HEK293T (cell line): Measurements from ENCODE around the gene TNKS2.

Experiments
- ARNT ChIP-seq: fragments of 450-650 bp; IDR thresholded peaks from 2 replicates; pipeline ENCODE4 v1.6.1; 2017; ENCODE audit warnings: mild to moderate bottlenecking
- BHLHE40 ChIP-seq: fragments of 450-650 bp; IDR thresholded peaks from 2 replicates; pipeline ENCODE4 v1.6.1; 2016; ENCODE audit warnings: mild to moderate bottlenecking, moderate library complexity, borderline replicate concordance
- CTBP1 ChIP-seq: fragments of 450-650 bp; IDR thresholded peaks from 2 replicates; pipeline ENCODE4 v1.6.1; 2016; ENCODE audit warnings: borderline replicate concordance
- ELF4 ChIP-seq: fragments of 450-650 bp; IDR thresholded peaks from 2 replicates; pipeline ENCODE4 v1.6.1; 2017; ENCODE audit warnings: antibody characterized with exemption
- FOXM1 ChIP-seq: fragments of 450-650 bp; IDR thresholded peaks from 2 replicates; pipeline ENCODE4 v1.6.1; 2017; ENCODE audit warnings: mild to moderate bottlenecking, borderline replicate concordance
- HDGF ChIP-seq: fragments of 450-650 bp; IDR thresholded peaks from 2 replicates; pipeline ENCODE4 v1.6.1; 2017; ENCODE audit warnings: antibody characterized with exemption, borderline replicate concordance
- SP1 ChIP-seq: fragments of 450-650 bp; IDR thresholded peaks from 2 replicates; pipeline ENCODE4 v1.6.1; 2017
- SUZ12 ChIP-seq: fragments of 450-650 bp; IDR thresholded peaks from 2 replicates; pipeline ENCODE4 v1.6.1; 2016; ENCODE audit warnings: mild to moderate bottlenecking
- TARDBP ChIP-seq: fragments of 450-650 bp; IDR thresholded peaks from 2 replicates; pipeline ENCODE4 v1.6.1; 2016
- TF ChIP-seq, protein P1 (sequence below): fragments of 450-650 bp; IDR thresholded peaks from 2 replicates; pipeline ENCODE4 v1.6.1; 2016

DNA sequence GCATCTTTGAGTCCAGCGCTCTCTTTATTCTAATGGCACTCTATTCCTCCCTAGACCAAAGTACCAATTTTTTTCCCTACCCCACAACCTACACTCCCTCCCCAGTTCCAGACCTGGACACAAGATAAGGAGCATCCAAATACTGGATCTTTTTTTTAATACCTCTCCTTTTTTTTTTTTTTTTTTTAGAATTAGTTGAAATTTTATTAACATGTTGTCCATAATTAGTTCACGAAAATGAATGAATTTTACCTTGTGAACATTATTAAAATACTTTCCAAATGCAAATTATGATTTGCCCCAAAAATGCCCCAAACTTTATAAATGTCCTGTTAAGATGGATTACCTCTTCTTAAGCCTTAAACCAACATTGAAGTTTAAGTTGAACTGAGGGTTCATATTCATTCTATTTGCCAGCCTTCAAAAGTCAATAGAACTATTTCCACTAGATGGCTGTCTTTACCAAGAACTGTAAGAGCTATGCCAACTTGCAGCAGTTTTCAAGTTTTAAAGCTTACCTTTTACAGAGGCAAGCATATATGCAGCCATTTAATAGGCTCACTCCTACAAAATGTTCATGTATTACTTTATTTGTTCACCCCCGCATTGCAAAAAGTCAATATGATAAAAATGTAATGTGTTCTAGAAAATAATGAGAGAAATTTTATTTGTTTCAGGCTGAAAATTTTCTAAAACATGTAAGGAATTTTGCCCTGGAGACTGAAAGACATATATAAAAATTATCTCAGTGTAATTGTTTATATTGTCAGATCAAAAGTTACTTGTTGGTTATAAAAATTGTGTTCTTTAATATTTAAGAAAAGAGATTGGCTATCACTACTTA is 39.7 kb upstream of the TNKS2 start:
- TF ChIP-seq FOXM1: no peak
- no peak for TF ChIP-seq HDGF
- no peak for TF ChIP-seq SP1
- TF ChIP-seq BHLHE40: no peak
- no peak for TF ChIP-seq SUZ12
- no peak for TF ChIP-seq ELF4
- no peak for TF ChIP-seq CTBP1
- TF ChIP-seq TARDBP: no peak
- TF ChIP-seq, protein P1, sequence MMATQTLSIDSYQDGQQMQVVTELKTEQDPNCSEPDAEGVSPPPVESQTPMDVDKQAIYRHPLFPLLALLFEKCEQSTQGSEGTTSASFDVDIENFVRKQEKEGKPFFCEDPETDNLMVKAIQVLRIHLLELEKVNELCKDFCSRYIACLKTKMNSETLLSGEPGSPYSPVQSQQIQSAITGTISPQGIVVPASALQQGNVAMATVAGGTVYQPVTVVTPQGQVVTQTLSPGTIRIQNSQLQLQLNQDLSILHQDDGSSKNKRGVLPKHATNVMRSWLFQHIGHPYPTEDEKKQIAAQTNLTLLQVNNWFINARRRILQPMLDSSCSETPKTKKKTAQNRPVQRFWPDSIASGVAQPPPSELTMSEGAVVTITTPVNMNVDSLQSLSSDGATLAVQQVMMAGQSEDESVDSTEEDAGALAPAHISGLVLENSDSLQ: no peak
- TF ChIP-seq ARNT: no peak
